ENCODE results near the gene LYRM7.

Gene LYRM7

GRCh38 chr5:131206772-131207171 is 36.0 kb downstream of the LYRM7 start:
- ChIA-PET CTCF (interaction anchor here (1.4 to 1.5 kb wide), 2 partner anchors 8 to 10 kb away, joined by 4 to 5 read pairs; no protein-coding TSS in a partner anchor), POLR2A (no interaction called here)
- Histone ChIP-seq H3K4me3 (ENCODE audit: control insufficient read depth in 1 of 7, extremely low read depth in 1 of 7, insufficient read depth in 4 of 7, low read depth in 2 of 7, low read length in 6 of 7) (no peak overlapping the region), H3K4me1 (ENCODE audit: control extremely low read depth in 1 of 4, control insufficient read depth in 4 of 4, insufficient read depth in 4 of 4, low read length in 3 of 4) (peaks cover 19 to 51% (median 31%) of the 10 kb centered on the region in 4 experiments), H3K27ac (ENCODE audit: insufficient read depth in 1 of 2, low read depth in 1 of 2, low read length in 2 of 2, poor library complexity in 1 of 2, severe bottlenecking in 2 of 2) (no peak overlapping the region), H3K9me3 (ENCODE audit: control extremely low read depth in 1 of 5, control insufficient read depth in 4 of 5, insufficient read depth in 2 of 5, low read depth in 1 of 5, low read length in 4 of 5) (no peaks in the 10 kb centered on the region), H3K36me3 (ENCODE audit: control insufficient read depth in 4 of 4, insufficient read depth in 4 of 4, low read length in 3 of 4) (peaks cover under 1 to 5% (median 2%) of the 10 kb centered on the region in 4 experiments), H3K27me3 (replicated peaks in 2 of 5; ENCODE audit: control insufficient read depth in 4 of 5, insufficient read depth in 5 of 5, low read length in 4 of 5) (no peaks in the 10 kb centered on the region)
- DNase-seq = peak in 2 of 3 donors; percentile 10 to 17
- no CpG with 5 or more reads among the region's 1 CpG for WGBS (ENCODE audit: insufficient coverage)

DNA sequence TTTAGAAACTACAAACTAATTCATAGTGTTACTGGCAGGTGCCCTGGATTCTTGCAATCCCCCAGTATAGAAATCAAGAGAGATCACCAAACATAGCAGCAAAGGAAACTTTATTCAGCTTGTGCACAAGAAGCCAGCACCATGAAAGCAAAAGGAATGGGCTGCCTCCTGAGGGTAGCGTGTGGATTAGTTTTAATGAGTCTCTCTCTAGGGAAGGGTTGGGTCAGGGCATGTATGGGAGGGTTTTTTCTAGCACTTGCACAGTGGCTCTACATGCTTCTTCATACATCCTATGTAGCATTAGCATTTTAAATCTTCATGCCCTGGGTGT is 38.4 kb downstream of the LYRM7 start:
- WGBS (ENCODE audit: insufficient coverage) = no CpG with 5 or more reads among the region's 1 CpG
- Histone ChIP-seq H3K9me3 (ENCODE audit: control extremely low read depth in 1 of 5, control insufficient read depth in 4 of 5, insufficient read depth in 2 of 5, low read depth in 1 of 5, low read length in 4 of 5) (no peaks in the 10 kb centered on the region), H3K27ac (ENCODE audit: insufficient read depth in 1 of 2, low read depth in 1 of 2, low read length in 2 of 2, poor library complexity in 1 of 2, severe bottlenecking in 2 of 2) (peak overlapping the region in 1 of 2 experiments; percentile 76), H3K4me3 (ENCODE audit: control insufficient read depth in 1 of 7, extremely low read depth in 1 of 7, insufficient read depth in 4 of 7, low read depth in 2 of 7, low read length in 6 of 7) (peak overlapping the region in 1 of 7 experiments; percentile 39), H3K27me3 (replicated peaks in 2 of 5; ENCODE audit: control insufficient read depth in 4 of 5, insufficient read depth in 5 of 5, low read length in 4 of 5) (no peaks in the 10 kb centered on the region), H3K36me3 (ENCODE audit: control insufficient read depth in 4 of 4, insufficient read depth in 4 of 4, low read length in 3 of 4) (peaks cover 0 to 2% (median 0%) of the 10 kb centered on the region in 4 experiments), H3K4me1 (ENCODE audit: control extremely low read depth in 1 of 4, control insufficient read depth in 4 of 4, insufficient read depth in 4 of 4, low read length in 3 of 4) (peaks cover 21 to 58% (median 37%) of the 10 kb centered on the region in 4 experiments)
- CTCF ChIA-PET = interaction anchor here (0.6 to 1.5 kb wide), 8 partner anchors 10 to 173 kb away, joined by 3 to 6 read pairs (median 3); no protein-coding TSS in a partner anchor
- POLR2A ChIA-PET = interaction anchor here (0.6 to 1.4 kb wide), 4 partner anchors 16 to 55 kb away, joined by 3 to 6 read pairs (median 4); partner anchors contain the start of gene CDC42SE2
- DNase-seq = no peak

DNA sequence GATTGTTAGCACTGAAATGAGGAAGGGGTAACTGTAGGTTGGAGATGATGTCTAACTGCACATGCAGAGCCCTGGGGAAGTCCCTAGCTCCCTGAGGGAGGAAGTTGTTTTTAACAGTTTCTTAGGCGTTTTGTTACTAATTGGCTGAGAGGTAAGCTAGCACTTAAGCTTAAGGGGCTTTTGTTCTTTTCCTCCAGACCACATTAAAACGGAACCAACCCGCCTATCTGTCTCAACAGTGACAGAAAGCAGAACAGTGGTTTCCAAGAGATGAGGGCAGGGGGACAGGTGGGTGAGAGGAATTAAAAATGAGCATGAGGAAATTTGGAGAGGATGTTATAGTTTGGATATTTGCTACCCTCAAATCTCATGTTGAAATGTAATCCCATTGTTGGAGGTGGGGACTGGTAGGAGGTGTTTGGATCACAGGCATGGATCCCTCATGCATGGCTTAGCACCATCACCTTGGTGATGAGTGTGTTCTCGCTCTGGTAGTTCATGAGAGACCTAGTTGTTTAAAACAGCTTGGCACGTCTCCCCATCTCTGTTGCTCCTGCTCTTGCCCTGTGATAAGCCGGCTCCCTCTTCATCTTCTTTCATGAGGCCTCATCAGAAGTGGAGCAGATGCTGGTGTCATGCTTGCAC is 38.9 kb downstream of the LYRM7 start:
- DNase-seq = peak; percentile 93 to 99 (median 98)
- Histone ChIP-seq H3K27ac (ENCODE audit: insufficient read depth in 1 of 2, low read depth in 1 of 2, low read length in 2 of 2, poor library complexity in 1 of 2, severe bottlenecking in 2 of 2) (peak overlapping the region; percentile 35 to 76), H3K9me3 (ENCODE audit: control extremely low read depth in 1 of 5, control insufficient read depth in 4 of 5, insufficient read depth in 2 of 5, low read depth in 1 of 5, low read length in 4 of 5) (no peaks in the 10 kb centered on the region), H3K36me3 (ENCODE audit: control insufficient read depth in 4 of 4, insufficient read depth in 4 of 4, low read length in 3 of 4) (peaks cover 0 to 2% (median 0%) of the 10 kb centered on the region in 4 experiments), H3K4me3 (ENCODE audit: control insufficient read depth in 1 of 7, extremely low read depth in 1 of 7, insufficient read depth in 4 of 7, low read depth in 2 of 7, low read length in 6 of 7) (peak overlapping the region in 5 of 7 experiments; percentile 35 to 59 (median 45)), H3K27me3 (replicated peaks in 2 of 5; ENCODE audit: control insufficient read depth in 4 of 5, insufficient read depth in 5 of 5, low read length in 4 of 5) (no peaks in the 10 kb centered on the region), H3K4me1 (ENCODE audit: control extremely low read depth in 1 of 4, control insufficient read depth in 4 of 4, insufficient read depth in 4 of 4, low read length in 3 of 4) (peaks cover 25 to 63% (median 40%) of the 10 kb centered on the region in 4 experiments)
- POLR2A ChIA-PET = interaction anchor here (0.5 to 1.4 kb wide), 5 partner anchors 16 to 54 kb away, joined by 3 to 6 read pairs (median 4); partner anchors contain the start of gene CDC42SE2
- 0% methylated on average over 3 of the region's 6 CpGs for WGBS (ENCODE audit: insufficient coverage)
- CTCF ChIA-PET = interaction anchor here (0.6 to 1.5 kb wide), 8 partner anchors 9 to 173 kb away, joined by 3 to 6 read pairs (median 3); no protein-coding TSS in a partner anchor

DNA sequence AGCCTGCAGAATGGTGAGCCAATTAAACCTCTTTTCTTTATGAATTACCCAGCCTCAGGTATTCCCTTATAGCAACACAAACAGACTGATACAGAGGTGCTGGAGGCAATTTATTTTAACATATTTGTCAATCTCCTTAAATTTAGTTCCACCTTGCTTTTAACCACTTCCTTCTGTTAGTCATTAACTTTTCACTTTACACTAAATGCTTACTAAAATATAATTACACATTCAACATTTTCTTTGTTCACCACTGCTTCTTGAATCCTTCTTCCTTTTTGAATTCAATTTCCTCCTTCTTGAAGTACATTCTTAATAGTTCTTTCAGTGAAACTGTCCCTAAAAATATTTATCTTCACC is 39.4 kb downstream of the LYRM7 start:
- ChIA-PET POLR2A (interaction anchor here (1.1 to 1.2 kb wide), 2 partner anchors 15 to 17 kb away, joined by 4 to 5 read pairs; no protein-coding TSS in a partner anchor), CTCF (interaction anchor here (1.3 kb wide), 1 partner anchor 47 kb away, joined by 3 read pairs; no protein-coding TSS in a partner anchor)
- H3K4me1 ChIP-seq (ENCODE audit: control extremely low read depth in 1 of 4, control insufficient read depth in 4 of 4, insufficient read depth in 4 of 4, low read length in 3 of 4) = peaks cover 29 to 68% (median 44%) of the 10 kb centered on the region in 4 experiments
- H3K36me3 ChIP-seq (ENCODE audit: control insufficient read depth in 4 of 4, insufficient read depth in 4 of 4, low read length in 3 of 4) = peaks cover 0 to 2% (median 0%) of the 10 kb centered on the region in 4 experiments
- no peaks in the 10 kb centered on the region for H3K9me3 ChIP-seq (ENCODE audit: control extremely low read depth in 1 of 5, control insufficient read depth in 4 of 5, insufficient read depth in 2 of 5, low read depth in 1 of 5, low read length in 4 of 5)
- peak overlapping the region; percentile 35 to 67 for H3K27ac ChIP-seq (ENCODE audit: insufficient read depth in 1 of 2, low read depth in 1 of 2, low read length in 2 of 2, poor library complexity in 1 of 2, severe bottlenecking in 2 of 2)
- peak; percentile 9 to 68 (median 57) for DNase-seq
- no peaks in the 10 kb centered on the region for H3K27me3 ChIP-seq (replicated peaks in 2 of 5; ENCODE audit: control insufficient read depth in 4 of 5, insufficient read depth in 5 of 5, low read length in 4 of 5)
- peak overlapping the region in 5 of 7 experiments; percentile 35 to 59 (median 45) for H3K4me3 ChIP-seq (ENCODE audit: control insufficient read depth in 1 of 7, extremely low read depth in 1 of 7, insufficient read depth in 4 of 7, low read depth in 2 of 7, low read length in 6 of 7)

- ChIA-PET POLR2A (no interaction called here), CTCF (interaction anchor here (0.6 to 1.7 kb wide), 6 partner anchors 9 to 170 kb away, joined by 3 to 5 read pairs (median 3); no protein-coding TSS in a partner anchor)
- DNase-seq = no peak
- H3K27me3 ChIP-seq (replicated peaks in 2 of 5; ENCODE audit: control insufficient read depth in 4 of 5, insufficient read depth in 5 of 5, low read length in 4 of 5) = no peaks in the 10 kb centered on the region
- H3K9me3 ChIP-seq (ENCODE audit: control extremely low read depth in 1 of 5, control insufficient read depth in 4 of 5, insufficient read depth in 2 of 5, low read depth in 1 of 5, low read length in 4 of 5) = no peaks in the 10 kb centered on the region
- peaks cover 29 to 65% (median 43%) of the 10 kb centered on the region in 4 experiments for H3K4me1 ChIP-seq (ENCODE audit: control extremely low read depth in 1 of 4, control insufficient read depth in 4 of 4, insufficient read depth in 4 of 4, low read length in 3 of 4)
- no peaks in the 10 kb centered on the region for H3K36me3 ChIP-seq (ENCODE audit: control insufficient read depth in 4 of 4, insufficient read depth in 4 of 4, low read length in 3 of 4)
- no peak overlapping the region for H3K4me3 ChIP-seq (ENCODE audit: control insufficient read depth in 1 of 7, extremely low read depth in 1 of 7, insufficient read depth in 4 of 7, low read depth in 2 of 7, low read length in 6 of 7)
- no peak overlapping the region for H3K27ac ChIP-seq (ENCODE audit: insufficient read depth in 1 of 2, low read depth in 1 of 2, low read length in 2 of 2, poor library complexity in 1 of 2, severe bottlenecking in 2 of 2)
- WGBS (ENCODE audit: insufficient coverage) = 100% methylated on average over 5 of the region's 5 CpGs
These were observed 40.9 kb downstream of the LYRM7 start for GRCh38 chr5:131211669-131212068.

GRCh38 chr5:131212471-131213021 is 41.8 kb downstream of the LYRM7 start:
- Histone ChIP-seq H3K27ac (ENCODE audit: insufficient read depth in 1 of 2, low read depth in 1 of 2, low read length in 2 of 2, poor library complexity in 1 of 2, severe bottlenecking in 2 of 2) (no peak overlapping the region), H3K4me1 (ENCODE audit: control extremely low read depth in 1 of 4, control insufficient read depth in 4 of 4, insufficient read depth in 4 of 4, low read length in 3 of 4) (peaks cover 29 to 58% (median 38%) of the 10 kb centered on the region in 4 experiments), H3K27me3 (replicated peaks in 2 of 5; ENCODE audit: control insufficient read depth in 4 of 5, insufficient read depth in 5 of 5, low read length in 4 of 5) (no peaks in the 10 kb centered on the region), H3K4me3 (ENCODE audit: control insufficient read depth in 1 of 7, extremely low read depth in 1 of 7, insufficient read depth in 4 of 7, low read depth in 2 of 7, low read length in 6 of 7) (no peak overlapping the region), H3K36me3 (ENCODE audit: control insufficient read depth in 4 of 4, insufficient read depth in 4 of 4, low read length in 3 of 4) (no peaks in the 10 kb centered on the region), H3K9me3 (ENCODE audit: control extremely low read depth in 1 of 5, control insufficient read depth in 4 of 5, insufficient read depth in 2 of 5, low read depth in 1 of 5, low read length in 4 of 5) (no peaks in the 10 kb centered on the region)
- WGBS (ENCODE audit: insufficient coverage) = 100% methylated on average over 1 of the region's 5 CpGs
- ChIA-PET POLR2A (interaction anchor here (0.9 kb wide), 1 partner anchor 13 kb away, joined by 3 read pairs; no protein-coding TSS in a partner anchor), CTCF (interaction anchor here (1.0 to 1.7 kb wide), 5 partner anchors 13 to 170 kb away, joined by 3 to 5 read pairs (median 3); no protein-coding TSS in a partner anchor)
- peak; percentile 13 to 68 (median 65) for DNase-seq
